ENCODE results near the gene KPNB1.

Gene KPNB1

GRCh38 chr17:47684535-47685193 is 34.9 kb downstream of the KPNB1 start:
- H3K4me1 ChIP-seq (ENCODE audit: low read depth, poor library complexity, severe bottlenecking) = peaks cover 28% of the 10 kb centered on the region
- H3K4me3 ChIP-seq (IDR thresholded peaks at IDR 0.05; ENCODE audit: insufficient read depth, low read depth, low read length) = no peak overlapping the region
- no peaks in the 10 kb centered on the region for H3K79me2 ChIP-seq (ENCODE audit: insufficient read depth, low read depth)
- TF ChIP-seq, protein P1, sequence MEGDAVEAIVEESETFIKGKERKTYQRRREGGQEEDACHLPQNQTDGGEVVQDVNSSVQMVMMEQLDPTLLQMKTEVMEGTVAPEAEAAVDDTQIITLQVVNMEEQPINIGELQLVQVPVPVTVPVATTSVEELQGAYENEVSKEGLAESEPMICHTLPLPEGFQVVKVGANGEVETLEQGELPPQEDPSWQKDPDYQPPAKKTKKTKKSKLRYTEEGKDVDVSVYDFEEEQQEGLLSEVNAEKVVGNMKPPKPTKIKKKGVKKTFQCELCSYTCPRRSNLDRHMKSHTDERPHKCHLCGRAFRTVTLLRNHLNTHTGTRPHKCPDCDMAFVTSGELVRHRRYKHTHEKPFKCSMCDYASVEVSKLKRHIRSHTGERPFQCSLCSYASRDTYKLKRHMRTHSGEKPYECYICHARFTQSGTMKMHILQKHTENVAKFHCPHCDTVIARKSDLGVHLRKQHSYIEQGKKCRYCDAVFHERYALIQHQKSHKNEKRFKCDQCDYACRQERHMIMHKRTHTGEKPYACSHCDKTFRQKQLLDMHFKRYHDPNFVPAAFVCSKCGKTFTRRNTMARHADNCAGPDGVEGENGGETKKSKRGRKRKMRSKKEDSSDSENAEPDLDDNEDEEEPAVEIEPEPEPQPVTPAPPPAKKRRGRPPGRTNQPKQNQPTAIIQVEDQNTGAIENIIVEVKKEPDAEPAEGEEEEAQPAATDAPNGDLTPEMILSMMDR (conservative IDR thresholded peaks at IDR 0.05; ENCODE audit: low read depth, low read length) = no peak
- no peak overlapping the region for H2AFZ ChIP-seq (ENCODE audit: low read depth)
- H3K9ac ChIP-seq = no peak overlapping the region
- H3K27ac ChIP-seq = no peak overlapping the region
- H3K4me2 ChIP-seq = no peak overlapping the region
- no peaks in the 10 kb centered on the region for H3K27me3 ChIP-seq (ENCODE audit: insufficient read depth, low read depth)
- H4K20me1 ChIP-seq (ENCODE audit: insufficient read depth) = no peaks in the 10 kb centered on the region
- H3K36me3 ChIP-seq (ENCODE audit: insufficient read depth) = peaks cover 16% of the 10 kb centered on the region; the same call in 1 of the 2 replicates

DNA sequence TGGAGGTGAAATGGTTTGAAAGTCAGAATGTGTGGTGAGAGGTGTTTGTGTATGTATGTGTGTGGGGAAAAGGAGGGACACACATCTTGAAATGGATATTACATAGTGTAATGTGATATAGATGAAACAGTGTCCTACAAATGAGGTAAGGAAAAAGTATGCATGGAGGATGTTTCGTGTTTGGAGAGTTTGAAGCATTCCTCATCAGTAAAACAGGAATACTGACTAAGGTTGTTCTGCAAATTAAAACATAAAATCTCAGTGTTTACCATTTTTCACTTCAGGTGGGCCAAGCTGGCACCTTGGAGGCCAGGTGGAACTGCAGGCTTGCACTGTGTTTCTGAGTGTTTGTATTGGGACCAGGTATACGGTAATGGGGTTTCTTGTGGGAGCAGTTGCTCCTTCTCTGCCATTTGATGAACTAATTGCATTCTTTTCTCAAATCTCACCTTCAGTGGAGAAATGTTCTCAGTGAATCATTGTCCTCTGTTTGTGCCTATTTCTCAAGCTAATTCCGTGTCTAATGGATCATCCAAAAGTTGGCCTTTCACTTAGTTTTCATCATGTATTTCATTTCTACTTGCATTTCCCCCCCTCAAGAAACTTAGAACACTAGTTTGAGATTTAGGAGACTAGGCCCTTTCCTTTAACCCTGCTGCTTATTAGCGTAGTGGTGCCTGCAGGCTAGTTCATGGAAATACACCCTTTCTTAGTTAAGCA is 36.0 kb downstream of the KPNB1 start:
- no peaks in the 10 kb centered on the region for H3K79me2 ChIP-seq (ENCODE audit: insufficient read depth, low read depth)
- TF ChIP-seq, protein P1 (conservative IDR thresholded peaks at IDR 0.05; ENCODE audit: low read depth, low read length) = no peak
- H3K36me3 ChIP-seq (ENCODE audit: insufficient read depth) = peaks cover 10% of the 10 kb centered on the region; the same call in 1 of the 2 replicates
- H2AFZ ChIP-seq (ENCODE audit: low read depth) = no peak overlapping the region
- peaks cover 28% of the 10 kb centered on the region for H3K4me1 ChIP-seq (ENCODE audit: low read depth, poor library complexity, severe bottlenecking)
- no peak overlapping the region for H3K4me3 ChIP-seq (IDR thresholded peaks at IDR 0.05; ENCODE audit: insufficient read depth, low read depth, low read length)
- no peak overlapping the region for H3K27ac ChIP-seq
- no peak overlapping the region for H3K4me2 ChIP-seq
- no peaks in the 10 kb centered on the region for H3K27me3 ChIP-seq (ENCODE audit: insufficient read depth, low read depth)
- H4K20me1 ChIP-seq (ENCODE audit: insufficient read depth) = no peaks in the 10 kb centered on the region
- H3K9ac ChIP-seq = no peak overlapping the region

GRCh38 chr17:47686276-47686635 is 36.5 kb downstream of the KPNB1 start:
- Histone ChIP-seq H3K4me2 (no peak overlapping the region), H3K36me3 (ENCODE audit: insufficient read depth) (peaks cover 10% of the 10 kb centered on the region; the same call in 1 of the 2 replicates), H3K27ac (no peak overlapping the region; the same call in 1 of the 2 replicates)

DNA sequence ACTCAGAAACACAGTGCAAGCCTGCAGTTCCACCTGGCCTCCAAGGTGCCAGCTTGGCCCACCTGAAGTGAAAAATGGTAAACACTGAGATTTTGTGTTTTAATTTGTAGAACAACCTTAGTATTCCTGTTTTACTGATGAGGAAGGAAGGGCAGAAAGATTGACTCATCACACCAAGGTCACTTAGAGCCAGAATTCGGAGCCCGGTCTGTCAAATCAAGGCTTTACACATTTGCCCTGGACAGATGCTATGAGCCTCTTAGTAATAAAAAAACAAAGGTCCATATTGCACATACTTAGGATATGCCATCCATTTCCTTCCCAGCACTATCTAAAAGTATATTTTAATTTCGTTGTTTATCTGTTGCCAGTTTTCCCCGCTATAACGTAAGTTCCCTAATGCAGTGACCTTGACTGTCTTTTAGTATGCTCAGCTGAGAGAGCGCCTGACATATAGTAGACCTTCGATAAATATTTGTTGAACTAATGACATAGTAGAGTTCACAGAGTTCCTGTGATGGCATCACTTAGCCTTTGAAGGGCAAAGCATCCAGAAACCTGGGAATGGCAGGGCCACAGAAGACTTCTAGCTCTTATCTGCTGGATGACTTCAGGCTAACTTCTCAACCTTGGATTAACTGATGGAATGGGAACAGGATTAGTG is 37.1 kb downstream of the KPNB1 start:
- peak overlapping the region; percentile 10; the same call in 1 of the 2 replicates for H3K27ac ChIP-seq
- peaks cover 28% of the 10 kb centered on the region for H3K4me1 ChIP-seq (ENCODE audit: low read depth, poor library complexity, severe bottlenecking)
- TF ChIP-seq, protein P1 (conservative IDR thresholded peaks at IDR 0.05; ENCODE audit: low read depth, low read length) = no peak
- no peaks in the 10 kb centered on the region for H4K20me1 ChIP-seq (ENCODE audit: insufficient read depth)
- H3K36me3 ChIP-seq (ENCODE audit: insufficient read depth) = peaks cover 9% of the 10 kb centered on the region; the same call in 1 of the 2 replicates
- no peak overlapping the region for H2AFZ ChIP-seq (ENCODE audit: low read depth)
- no peak overlapping the region for H3K9ac ChIP-seq
- no peaks in the 10 kb centered on the region for H3K79me2 ChIP-seq (ENCODE audit: insufficient read depth, low read depth)
- H3K27me3 ChIP-seq (ENCODE audit: insufficient read depth, low read depth) = no peaks in the 10 kb centered on the region
- H3K4me3 ChIP-seq (IDR thresholded peaks at IDR 0.05; ENCODE audit: insufficient read depth, low read depth, low read length) = no peak overlapping the region
- peak overlapping the region; percentile 2; the same call in 1 of the 2 replicates for H3K4me2 ChIP-seq

More at GRCh38 chr17:47686276-47686635, 36.5 kb downstream of the KPNB1 start:
- Histone ChIP-seq H2AFZ (ENCODE audit: low read depth) (no peak overlapping the region), H3K4me1 (ENCODE audit: low read depth, poor library complexity, severe bottlenecking) (peaks cover 28% of the 10 kb centered on the region), H3K79me2 (ENCODE audit: insufficient read depth, low read depth) (no peaks in the 10 kb centered on the region), H3K4me3 (IDR thresholded peaks at IDR 0.05; ENCODE audit: insufficient read depth, low read depth, low read length) (no peak overlapping the region), H4K20me1 (ENCODE audit: insufficient read depth) (no peaks in the 10 kb centered on the region), H3K27me3 (ENCODE audit: insufficient read depth, low read depth) (no peaks in the 10 kb centered on the region), H3K9ac (no peak overlapping the region)
- TF ChIP-seq, protein P1 (conservative IDR thresholded peaks at IDR 0.05; ENCODE audit: low read depth, low read length) = no peak

All from KMS-11 (cell line).